Vagina (tissue), 2 donors: ENCODE results near the gene WEE1.

Experiments
- CTCF ChIP-seq, 3 experiments: fragments of 450-650 bp in 2 of 3; fragments of 200-600 bp in 1 of 3; sonication (generic) in 1 of 3; IDR thresholded peaks; one replicate each; pipeline ENCODE4 v1.5.1; 2017 to 2019; ENCODE audit warnings: antibody characterized with exemption in 3 of 3, mild to moderate bottlenecking in 2 of 3, moderate library complexity in 2 of 3
- POLR2AphosphoS5 ChIP-seq, 2 donors: sonication (generic); formaldehyde crosslinking; IDR thresholded peaks; one replicate each; pipeline ENCODE4 v1.9.0; 2017; ENCODE audit warnings: antibody characterized with exemption in 2 of 2, mild to moderate bottlenecking in 2 of 2, low read depth in 1 of 2; ENCODE audit not compliant: insufficient read depth in 1 of 2

GRCh38 chr11:9609841-9610240, 36.4 kb downstream of the WEE1 start:
- TF ChIP-seq CTCF (IDR thresholded peaks at IDR 0.05) (no peak), POLR2AphosphoS5 (IDR thresholded peaks at IDR 0.05; ENCODE audit: insufficient read depth in 1 of 2, low read depth in 1 of 2) (no peak)
